ENCODE measurements around the gene ATP2C1. TPM values are rescaled to one million over a fixed set of nuclear protein-coding genes. Genes with fewer than 3 reads are reported as not detected.
"Not testable (repeated sequence)": the region's sequence is repeated elsewhere in the genome, so short reads cannot be mapped to it uniquely, and the experiment has no call there.

ATP2C1 gene
- total RNA-seq, 4 donors from 2014 or later, result 53.0 to 63.7 (median 60.2) TPM

GRCh38 chr3:130963878-130964277 lies 70.0 kb downstream of the ATP2C1 start:
- intact Hi-C loops (cut with DNase I; ENCODE audit: low total_unique reads), result no loop called here
- H3K4me3 ChIP-seq (ENCODE audit: low read depth, poor library complexity, severe bottlenecking), result no peak overlapping the region
- DNase-seq (ENCODE audit: low spot score in 2 of 2), result no peak
- TF ChIP-seq POLR2A (IDR thresholded peaks at IDR 0.05) (no peak), CTCF (IDR thresholded peaks at IDR 0.05) (no peak)
- WGBS, 2 donors, result 78 to 83% methylated on average over 3 of the region's 3 CpGs

GRCh38 chr3:130967281-130967680 lies 73.4 kb downstream of the ATP2C1 start:
- no peak for DNase-seq (ENCODE audit: low spot score in 2 of 2)
- no peak overlapping the region for H3K4me3 ChIP-seq (ENCODE audit: low read depth, poor library complexity, severe bottlenecking)
- intact Hi-C loops (cut with DNase I; ENCODE audit: low total_unique reads), result no loop called here
- WGBS, 2 donors, result 95 to 98% methylated on average over 2 of the region's 2 CpGs
- no peak for TF ChIP-seq POLR2A (IDR thresholded peaks at IDR 0.05)
- no peak for TF ChIP-seq CTCF (IDR thresholded peaks at IDR 0.05)

GRCh38 chr3:130968221-130968620 lies 74.3 kb downstream of the ATP2C1 start:
- no peak for DNase-seq (ENCODE audit: low spot score in 2 of 2)
- no peak for TF ChIP-seq POLR2A (IDR thresholded peaks at IDR 0.05)
- no peak for TF ChIP-seq CTCF (IDR thresholded peaks at IDR 0.05)
- H3K4me3 ChIP-seq (ENCODE audit: low read depth, poor library complexity, severe bottlenecking), result no peak overlapping the region
- intact Hi-C loops (cut with DNase I; ENCODE audit: low total_unique reads), result no loop called here
- WGBS, 2 donors, result 80 to 95% methylated on average over 3 of the region's 3 CpGs

GRCh38 chr3:130969621-130970020 lies 75.7 kb downstream of the ATP2C1 start:
- H3K4me3 ChIP-seq (ENCODE audit: low read depth, poor library complexity, severe bottlenecking), result no peak overlapping the region
- intact Hi-C loops (cut with DNase I; ENCODE audit: low total_unique reads), result no loop called here
- no peak for TF ChIP-seq CTCF (IDR thresholded peaks at IDR 0.05)
- no peak for TF ChIP-seq POLR2A (IDR thresholded peaks at IDR 0.05)
- WGBS, 2 donors, result 92 to 97% methylated on average over 2 of the region's 2 CpGs
- DNase-seq (ENCODE audit: low spot score in 2 of 2), result no peak

GRCh38 chr3:130971208-130971607 lies 77.3 kb downstream of the ATP2C1 start:
- TF ChIP-seq POLR2A (IDR thresholded peaks at IDR 0.05) (no peak), CTCF (IDR thresholded peaks at IDR 0.05) (no peak)
- no peak overlapping the region for H3K4me3 ChIP-seq (ENCODE audit: low read depth, poor library complexity, severe bottlenecking)
- intact Hi-C loops (cut with DNase I; ENCODE audit: low total_unique reads), result no loop called here
- DNase-seq (ENCODE audit: low spot score in 2 of 2), result no peak

- H3K4me3 ChIP-seq (ENCODE audit: low read depth, poor library complexity, severe bottlenecking); DNase-seq (ENCODE audit: low spot score in 2 of 2); intact Hi-C loops (cut with DNase I; ENCODE audit: low total_unique reads): not testable (repeated sequence)
- WGBS, 2 donors, result 98 to 100% methylated on average over 2 of the region's 2 CpGs
Observed at GRCh38 chr3:130972592-130972991, 78.7 kb downstream of the ATP2C1 start.

Data from lower leg skin (tissue), 4 donors.